HepG2 (cell line): ENCODE measurements around the gene C3orf62. TPM values are rescaled to one million over a fixed set of nuclear protein-coding genes. Genes with fewer than 3 reads are reported as not detected.
A peak's percentile ranks its signal among the peaks of the same experiment; 100 is the strongest.

ENCODE experiments used
- ATF7 ChIP-seq, 2 experiments: fragments of 450-650 bp in 1 of 2; sonication (generic) in 1 of 2; formaldehyde crosslinking in 1 of 2; IDR thresholded peaks; 2 replicates each; pipeline versions ENCODE4 v1.4.0 to v1.6.1; 2016 to 2020; ENCODE audit warnings: antibody characterized with exemption in 1 of 2, mild to moderate bottlenecking in 1 of 2, missing genetic modification reagents in 1 of 2
- CBX5 ChIP-seq: sonication (generic); formaldehyde crosslinking; IDR thresholded peaks from 2 replicates; pipeline ENCODE4 v1.4.0; 2020; ENCODE audit warnings: missing genetic modification reagents, borderline replicate concordance
- CREM ChIP-seq, 2 experiments: sonication (generic) in 1 of 2; formaldehyde crosslinking in 1 of 2; IDR thresholded peaks; 2 replicates each; pipeline versions ENCODE4 v1.4.0 to v1.6.1; 2016 to 2020; ENCODE audit warnings: antibody characterized with exemption in 1 of 2, mild to moderate bottlenecking in 1 of 2, missing genetic modification reagents in 1 of 2
- FOXO1 ChIP-seq: sonication (generic); formaldehyde crosslinking; IDR thresholded peaks from 2 replicates; pipeline ENCODE4 v1.4.0; 2020; ENCODE audit warnings: missing genetic modification reagents
- GABPA ChIP-seq, 2 experiments: IDR thresholded peaks; 2 replicates each; pipeline ENCODE4 v1.6.1; 2011 to 2016; ENCODE audit warnings: low read depth in 2 of 2, low read length in 1 of 2, missing biosample characterization in 1 of 2, missing genetic modification characterization in 1 of 2
- HNRNPLL ChIP-seq: fragments of 200-400 bp; formaldehyde crosslinking; IDR thresholded peaks from 2 replicates; pipeline ENCODE4 v1.6.1; 2017; ENCODE audit warnings: mild to moderate bottlenecking, low read depth, low read length; ENCODE audit not compliant: poor library complexity, severe bottlenecking
- MEF2D ChIP-seq: sonication (generic); formaldehyde crosslinking; IDR thresholded peaks from 2 replicates; pipeline ENCODE4 v1.5.1; 2020; ENCODE audit warnings: mild to moderate bottlenecking, missing genetic modification reagents
- NFRKB ChIP-seq: fragments of 450-650 bp; IDR thresholded peaks from 2 replicates; pipeline ENCODE4 v1.6.1; 2017
- PHF21A ChIP-seq: sonication (generic); formaldehyde crosslinking; IDR thresholded peaks from 2 replicates; pipeline ENCODE4 v1.5.0; 2020; ENCODE audit warnings: mild to moderate bottlenecking, missing genetic modification reagents
- RXRA ChIP-seq: sonication (generic); formaldehyde crosslinking; IDR thresholded peaks from 2 replicates; pipeline ENCODE4 v1.5.1; 2020; ENCODE audit warnings: missing genetic modification reagents
- SAFB2 ChIP-seq: sonication (generic); formaldehyde crosslinking; IDR thresholded peaks from 2 replicates; pipeline ENCODE4 v1.5.1; 2020; ENCODE audit warnings: missing genetic modification reagents, low read depth, mild to moderate bottlenecking, borderline replicate concordance
- SATB2 ChIP-seq: sonication (generic); formaldehyde crosslinking; IDR thresholded peaks from 2 replicates; pipeline ENCODE4 v1.5.0; 2020; ENCODE audit warnings: missing genetic modification reagents
- TAF1 ChIP-seq: sonication (generic); formaldehyde crosslinking; IDR thresholded peaks from 2 replicates; pipeline ENCODE4 v1.4.0; 2020; ENCODE audit warnings: missing genetic modification reagents
- ZFP36L1 ChIP-seq: sonication (generic); formaldehyde crosslinking; IDR thresholded peaks from 2 replicates; pipeline ENCODE4 v1.8.0; 2022; ENCODE audit warnings: mild to moderate bottlenecking, missing genetic modification reagents, moderate library complexity
- ZMYM4 ChIP-seq: sonication (generic); formaldehyde crosslinking; IDR thresholded peaks from 2 replicates; pipeline ENCODE4 v1.8.1; 2023; ENCODE audit warnings: mild to moderate bottlenecking, missing genetic modification reagents
- ZNF570 ChIP-seq: sonication (generic); formaldehyde crosslinking; IDR thresholded peaks from 2 replicates; pipeline ENCODE4 v1.4.0; 2020; ENCODE audit warnings: mild to moderate bottlenecking, missing genetic modification reagents, borderline replicate concordance
- ZNF644 ChIP-seq: IDR thresholded peaks from 2 replicates; pipeline ENCODE4 v1.6.1; 2016; ENCODE audit warnings: low read depth
- ZNF777 ChIP-seq: sonication (generic); formaldehyde crosslinking; IDR thresholded peaks from 2 replicates; pipeline ENCODE4 v1.4.0; 2020; ENCODE audit warnings: missing genetic modification reagents
- ZNF792 ChIP-seq: IDR thresholded peaks from 2 replicates; pipeline ENCODE4 v1.6.1; 2016
- polyA plus RNA-seq, 8 experiments: library from polyadenylated mRNA; depleted of rRNA in 3 of 8; stranded (reverse) in 7 of 8; unstranded in 1 of 8; fragments of >200 nt; fragmentation: Illumina TruSeq in 4 of 8; extraction: Trizol in 4 of 8; gene quantifications; 2 replicates each; pipeline versions ENCODE4 v1.2.1 to v1.2.3, GENCODE V29; 2011 to 2016; ENCODE audit warnings: low read depth in 4 of 8, missing spikeins in 1 of 8, mixed read lengths in 1 of 8; ENCODE audit not compliant: insufficient read depth in 1 of 8
- total RNA-seq, 5 experiments: library from RNA; depleted of rRNA; stranded (reverse); fragments of >200 nt; fragmentation: Illumina TruSeq; extraction: Trizol; gene quantifications; 2 replicates each; pipeline ENCODE4 v1.2.3, GENCODE V29; 2016; ENCODE audit warnings: low read depth in 1 of 5
- TF ChIP-seq, protein P1 (sequence below): IDR thresholded peaks from 2 replicates; pipeline ENCODE4 v1.6.1; 2012; ENCODE audit warnings: low read depth, low read length, improper control_type of control experiment
- TF ChIP-seq, protein P2 (sequence below): IDR thresholded peaks from 2 replicates; pipeline ENCODE4 v1.6.1; 2012; ENCODE audit warnings: inconsistent platforms
- TF ChIP-seq, protein P3 (sequence below): sonication (generic); formaldehyde crosslinking; IDR thresholded peaks from 2 replicates; pipeline ENCODE4 v1.4.0; 2020; ENCODE audit warnings: missing genetic modification reagents, borderline replicate concordance
- TF ChIP-seq, protein P4 (sequence below): IDR thresholded peaks from 2 replicates; pipeline ENCODE4 v1.6.1; 2016; ENCODE audit warnings: mild to moderate bottlenecking, missing biosample characterization, missing genetic modification reagents
- TF ChIP-seq, protein P5 (sequence below): IDR thresholded peaks from 2 replicates; pipeline ENCODE4 v1.6.1; 2016

C3orf62 gene
- total and polyA plus RNA-seq, 2 of the 13 experiments (the other 11 are each of a cell fraction or from before 2014, with no cell fraction given): 1.6 to 3.9 TPM

DNA sequence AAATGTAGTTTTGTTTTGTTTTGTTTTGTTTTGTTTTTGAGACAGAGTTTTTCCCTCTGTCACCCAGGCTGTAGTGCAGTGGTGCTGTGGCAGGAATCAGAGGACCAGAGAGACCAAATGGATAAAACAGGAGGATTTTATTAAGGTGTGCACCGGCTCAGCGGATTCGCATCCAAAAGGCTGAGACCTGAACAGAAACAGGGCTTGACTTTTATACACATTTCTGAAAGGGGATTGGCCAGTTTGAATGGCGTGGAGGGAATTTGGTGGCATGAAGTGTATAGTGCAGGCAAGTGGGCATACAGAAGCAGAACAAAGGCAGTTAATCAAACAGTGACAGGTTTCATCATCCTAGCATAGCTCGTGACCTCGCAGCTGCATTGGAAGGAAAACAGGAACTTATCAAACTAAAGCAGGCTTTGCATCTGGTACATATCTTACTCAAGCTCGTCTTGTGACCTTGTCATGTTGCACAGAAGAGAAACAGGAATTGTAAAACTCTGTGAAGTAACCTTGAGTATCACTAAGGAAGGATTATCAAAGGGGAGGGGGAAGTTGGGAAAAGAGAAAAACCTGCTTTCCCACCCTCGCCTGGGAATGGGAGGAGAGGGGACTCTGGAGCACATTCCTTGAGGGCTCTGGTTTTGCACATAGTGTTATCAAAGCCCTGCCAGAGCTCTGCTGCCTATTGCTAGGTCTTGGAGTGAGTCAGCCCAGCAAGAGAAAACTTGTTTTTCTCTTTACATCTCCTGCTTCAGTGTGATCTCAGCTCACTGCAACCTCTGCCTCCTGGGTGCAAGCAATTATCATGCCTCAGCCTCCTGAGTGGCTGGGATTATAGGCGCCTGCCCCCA lies 38.5 kb downstream of the C3orf62 start (continued):
- no peak for TF ChIP-seq NFRKB
- TF ChIP-seq TAF1 (CRISPR knock-in tag): peak; percentile 29; the same call in 1 of the 2 replicates
- no peak for TF ChIP-seq SATB2
- TF ChIP-seq ZNF644: 0 out of 2 replicates have a peak, but pooled peaks have one; percentile 18
- TF ChIP-seq FOXO1 (CRISPR knock-in tag): peak; percentile 77
- TF ChIP-seq, protein P1, sequence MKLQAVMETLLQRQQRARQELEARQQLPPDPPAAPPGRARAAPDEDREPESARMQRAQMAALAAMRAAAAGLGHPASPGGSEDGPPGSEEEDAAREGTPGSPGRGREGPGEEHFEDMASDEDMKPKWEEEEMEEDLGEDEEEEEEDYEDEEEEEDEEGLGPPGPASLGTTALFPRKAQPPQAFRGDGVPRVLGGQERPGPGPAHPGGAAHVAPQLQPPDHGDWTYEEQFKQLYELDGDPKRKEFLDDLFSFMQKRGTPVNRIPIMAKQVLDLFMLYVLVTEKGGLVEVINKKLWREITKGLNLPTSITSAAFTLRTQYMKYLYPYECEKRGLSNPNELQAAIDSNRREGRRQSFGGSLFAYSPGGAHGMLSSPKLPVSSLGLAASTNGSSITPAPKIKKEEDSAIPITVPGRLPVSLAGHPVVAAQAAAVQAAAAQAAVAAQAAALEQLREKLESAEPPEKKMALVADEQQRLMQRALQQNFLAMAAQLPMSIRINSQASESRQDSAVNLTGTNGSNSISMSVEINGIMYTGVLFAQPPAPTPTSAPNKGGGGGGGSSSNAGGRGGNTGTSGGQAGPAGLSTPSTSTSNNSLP: no peak
- TF ChIP-seq ZFP36L1 (CRISPR knock-in tag): no peak
- TF ChIP-seq ZMYM4 (CRISPR knock-in tag): 0 out of 2 replicates have a peak, but pooled peaks have one; percentile 34
- 0 out of 2 replicates have a peak, but pooled peaks have one; percentile 27 for TF ChIP-seq CREM (IDR thresholded peaks at IDR 0.05)
- no peak for TF ChIP-seq CREM (CRISPR knock-in tag; IDR thresholded peaks at IDR 0.05)
- no peak for TF ChIP-seq SAFB2
- TF ChIP-seq ATF7 (IDR thresholded peaks at IDR 0.05): 0 out of 2 replicates have a peak, but pooled peaks have one; percentile 3
- no peak for TF ChIP-seq ATF7 (CRISPR knock-in tag; IDR thresholded peaks at IDR 0.05)
- TF ChIP-seq ZNF570 (CRISPR knock-in tag): no peak
- TF ChIP-seq ZNF777 (CRISPR knock-in tag): no peak
- TF ChIP-seq, protein P2, sequence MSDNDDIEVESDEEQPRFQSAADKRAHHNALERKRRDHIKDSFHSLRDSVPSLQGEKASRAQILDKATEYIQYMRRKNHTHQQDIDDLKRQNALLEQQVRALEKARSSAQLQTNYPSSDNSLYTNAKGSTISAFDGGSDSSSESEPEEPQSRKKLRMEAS: peak; percentile 12; the same call in 1 of the 2 replicates
- TF ChIP-seq PHF21A (CRISPR knock-in tag): 0 out of 2 replicates have a peak, but pooled peaks have one; percentile 39
- TF ChIP-seq, protein P3, sequence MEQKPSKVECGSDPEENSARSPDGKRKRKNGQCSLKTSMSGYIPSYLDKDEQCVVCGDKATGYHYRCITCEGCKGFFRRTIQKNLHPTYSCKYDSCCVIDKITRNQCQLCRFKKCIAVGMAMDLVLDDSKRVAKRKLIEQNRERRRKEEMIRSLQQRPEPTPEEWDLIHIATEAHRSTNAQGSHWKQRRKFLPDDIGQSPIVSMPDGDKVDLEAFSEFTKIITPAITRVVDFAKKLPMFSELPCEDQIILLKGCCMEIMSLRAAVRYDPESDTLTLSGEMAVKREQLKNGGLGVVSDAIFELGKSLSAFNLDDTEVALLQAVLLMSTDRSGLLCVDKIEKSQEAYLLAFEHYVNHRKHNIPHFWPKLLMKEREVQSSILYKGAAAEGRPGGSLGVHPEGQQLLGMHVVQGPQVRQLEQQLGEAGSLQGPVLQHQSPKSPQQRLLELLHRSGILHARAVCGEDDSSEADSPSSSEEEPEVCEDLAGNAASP (CRISPR knock-in tag): 0 out of 2 replicates have a peak, but pooled peaks have one; percentile 26
- TF ChIP-seq ZNF792 (CRISPR knock-in tag): 0 out of 2 replicates have a peak, but pooled peaks have one; percentile 50
- no peak for TF ChIP-seq CBX5 (CRISPR knock-in tag)
- no peak for TF ChIP-seq RXRA (CRISPR knock-in tag)
- TF ChIP-seq GABPA (IDR thresholded peaks at IDR 0.05; ENCODE audit: low read depth, low read length): no peak
- no peak for TF ChIP-seq GABPA (CRISPR knock-in tag; IDR thresholded peaks at IDR 0.05; ENCODE audit: low read depth)
- 0 out of 2 replicates have a peak, but pooled peaks have one; percentile 26 for TF ChIP-seq MEF2D (CRISPR knock-in tag)
- TF ChIP-seq, protein P4, sequence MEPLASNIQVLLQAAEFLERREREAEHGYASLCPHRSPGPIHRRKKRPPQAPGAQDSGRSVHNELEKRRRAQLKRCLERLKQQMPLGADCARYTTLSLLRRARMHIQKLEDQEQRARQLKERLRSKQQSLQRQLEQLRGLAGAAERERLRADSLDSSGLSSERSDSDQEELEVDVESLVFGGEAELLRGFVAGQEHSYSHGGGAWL (CRISPR knock-in tag): no peak
- no peak for TF ChIP-seq HNRNPLL
- TF ChIP-seq, protein P5, sequence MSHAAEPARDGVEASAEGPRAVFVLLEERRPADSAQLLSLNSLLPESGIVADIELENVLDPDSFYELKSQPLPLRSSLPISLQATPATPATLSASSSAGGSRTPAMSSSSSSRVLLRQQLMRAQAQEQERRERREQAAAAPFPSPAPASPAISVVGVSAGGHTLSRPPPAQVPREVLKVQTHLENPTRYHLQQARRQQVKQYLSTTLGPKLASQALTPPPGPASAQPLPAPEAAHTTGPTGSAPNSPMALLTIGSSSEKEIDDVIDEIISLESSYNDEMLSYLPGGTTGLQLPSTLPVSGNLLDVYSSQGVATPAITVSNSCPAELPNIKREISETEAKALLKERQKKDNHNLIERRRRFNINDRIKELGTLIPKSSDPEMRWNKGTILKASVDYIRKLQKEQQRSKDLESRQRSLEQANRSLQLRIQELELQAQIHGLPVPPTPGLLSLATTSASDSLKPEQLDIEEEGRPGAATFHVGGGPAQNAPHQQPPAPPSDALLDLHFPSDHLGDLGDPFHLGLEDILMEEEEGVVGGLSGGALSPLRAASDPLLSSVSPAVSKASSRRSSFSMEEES (CRISPR knock-in tag): peak; percentile 96
